Measurements from ENCODE around the gene OR4D11. TPM values are rescaled to one million over a fixed set of nuclear protein-coding genes. Genes with fewer than 3 reads are reported as not detected.

OR4D11 gene
- total and polyA plus RNA-seq, 9 of the 15 experiments (the other 6 are each of a cell fraction or from before 2014, with no cell fraction given), result not detected

- TF ChIP-seq E2F5 (CRISPR knock-in tag; IDR thresholded peaks at IDR 0.05), result no peak
- TF ChIP-seq HDAC6 (IDR thresholded peaks at IDR 0.05; ENCODE audit: low read depth, low read length), result no peak
- no peak for TF ChIP-seq XRCC3 (IDR thresholded peaks at IDR 0.05)
- TF ChIP-seq MCM3 (IDR thresholded peaks at IDR 0.05), result no peak
- no peak for TF ChIP-seq ZNF253 (CRISPR knock-in tag; conservative IDR thresholded peaks at IDR 0.05)
- TF ChIP-seq ZC3H8 (IDR thresholded peaks at IDR 0.05), result no peak
- no peak for TF ChIP-seq ZNF3 (CRISPR knock-in tag; IDR thresholded peaks at IDR 0.05)
- TF ChIP-seq ZNF668 (CRISPR knock-in tag; IDR thresholded peaks at IDR 0.05), result no peak
- no peak for TF ChIP-seq HMG20B (CRISPR knock-in tag; IDR thresholded peaks at IDR 0.05)
- no peak for TF ChIP-seq CBFA2T2 (conservative IDR thresholded peaks at IDR 0.05)
- TF ChIP-seq ZNF655 (CRISPR knock-in tag; IDR thresholded peaks at IDR 0.05), result 0 out of 2 replicates have a peak, but pooled peaks have one; percentile 40
- TF ChIP-seq ZHX1 (conservative IDR thresholded peaks at IDR 0.05; ENCODE audit: low read length), result no peak; the same call in 1 of the 2 replicates
- no peak for TF ChIP-seq ZNF184 (CRISPR knock-in tag; IDR thresholded peaks at IDR 0.05)
- TF ChIP-seq REST (IDR thresholded peaks at IDR 0.05; ENCODE audit: borderline replicate concordance), result no peak
- no peak for TF ChIP-seq REST (CRISPR knock-in tag; IDR thresholded peaks at IDR 0.05; ENCODE audit: low read depth)
- TF ChIP-seq ZNF143 (CRISPR knock-in tag; IDR thresholded peaks at IDR 0.05), result no peak
- TF ChIP-seq KDM2B (CRISPR knock-in tag; IDR thresholded peaks at IDR 0.05), result no peak
Measured at GRCh38 chr11:59551659-59552521, 48.5 kb downstream of the OR4D11 start (continued).

Measured in K562 (cell line).